ENCODE measurements around the gene HM13.
"Not testable (repeated sequence)": the region's sequence is repeated elsewhere in the genome, so short reads cannot be mapped to it uniquely, and the experiment has no call there.

HM13 gene

GRCh38 chr20:31543966-31544598 is 29.8 kb downstream of the HM13 start:
- DNase-seq = no peak

DNA sequence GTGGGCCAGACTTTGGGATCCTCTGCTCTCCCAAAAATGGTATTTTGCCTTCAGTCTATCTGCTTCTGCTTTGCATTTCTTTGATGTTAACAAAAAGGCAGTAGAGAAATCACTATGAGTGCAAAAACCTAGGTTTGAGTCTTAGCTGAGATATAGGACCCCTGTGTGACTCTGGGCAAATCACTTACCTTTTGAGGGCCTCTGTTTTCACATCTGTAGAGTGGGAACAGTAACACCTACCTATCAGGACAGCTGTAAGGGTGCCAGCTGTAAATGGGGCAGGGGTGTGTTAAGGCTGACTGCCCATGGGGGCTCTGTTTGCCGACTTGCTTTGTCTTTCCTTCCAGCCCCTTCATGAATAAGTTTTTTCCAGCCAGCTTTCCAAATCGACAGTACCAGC is 30.4 kb downstream of the HM13 start:
- DNase-seq = no peak

GRCh38 chr20:31545621-31546040 is 31.4 kb downstream of the HM13 start:
- not testable (repeated sequence) for DNase-seq

GRCh38 chr20:31547017-31547675 is 32.9 kb downstream of the HM13 start:
- DNase-seq = peak; percentile 93

DNA sequence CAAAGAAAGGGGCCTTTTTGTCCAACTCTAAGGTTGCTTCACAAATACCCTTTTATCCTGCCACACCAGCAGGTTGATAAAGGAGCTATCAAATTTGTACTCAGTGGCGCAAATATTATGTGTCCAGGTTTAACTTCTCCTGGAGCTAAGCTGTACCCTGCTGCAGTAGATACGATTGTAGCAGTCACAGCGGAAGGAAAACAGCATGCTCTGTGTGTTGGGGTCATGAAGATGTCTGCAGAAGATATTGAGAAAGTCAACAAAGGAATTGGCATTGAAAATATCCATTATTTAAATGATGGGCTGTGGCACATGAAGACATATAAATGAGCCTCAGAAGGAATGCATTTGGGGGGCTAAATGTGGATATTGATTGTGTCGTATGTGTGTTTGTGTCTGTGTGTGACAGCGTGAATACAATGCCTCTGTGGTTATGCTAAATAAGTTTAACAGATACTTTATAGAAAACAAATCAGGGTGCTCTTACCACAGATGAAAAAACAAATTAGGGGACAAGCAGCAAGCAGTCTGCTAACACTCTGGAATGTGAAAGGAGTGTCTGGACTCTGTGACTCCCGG is 33.6 kb downstream of the HM13 start:
- DNase-seq = no peak

- no peak for DNase-seq
Observed at GRCh38 chr20:31548820-31549512, 34.7 kb downstream of the HM13 start.

DNA sequence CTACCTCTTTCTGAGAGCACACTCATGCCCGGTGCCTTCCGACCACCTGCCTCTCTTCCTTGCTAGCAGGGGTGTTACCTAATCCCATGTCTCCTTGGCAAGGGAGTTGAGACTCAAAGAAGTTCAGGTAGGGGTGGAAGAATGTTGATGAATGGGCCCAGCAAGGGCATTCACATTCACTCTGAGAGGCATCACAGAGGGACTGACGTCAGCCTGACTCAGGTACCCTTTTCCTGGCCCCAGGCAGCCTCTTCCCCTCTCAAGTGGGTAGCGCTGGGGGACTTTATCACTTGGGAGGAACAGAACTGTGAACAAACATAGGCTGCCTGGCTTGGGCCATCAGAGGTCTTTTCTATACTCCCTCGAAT is 35.3 kb downstream of the HM13 start:
- DNase-seq = no peak

DNA sequence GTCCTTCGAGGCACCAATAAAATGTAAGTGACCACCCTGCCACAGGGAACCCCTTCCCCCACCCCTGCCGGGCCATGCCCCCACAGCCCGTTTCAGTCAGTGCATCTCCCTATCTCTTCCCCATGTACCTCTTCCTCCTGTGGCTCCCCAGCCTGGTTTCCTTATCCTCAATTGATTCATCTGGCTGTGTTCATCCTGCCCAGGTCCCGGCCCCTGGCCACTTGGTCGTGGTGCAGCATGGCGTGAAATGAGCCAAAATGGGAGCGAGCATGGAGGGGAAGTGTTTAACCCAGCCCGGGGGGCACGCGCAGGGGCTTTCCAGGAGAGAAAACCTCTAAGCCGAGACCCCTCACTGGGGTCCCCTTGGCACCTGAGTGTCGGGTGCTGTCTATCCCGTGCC is 35.9 kb downstream of the HM13 start:
- DNase-seq = no peak

DNA sequence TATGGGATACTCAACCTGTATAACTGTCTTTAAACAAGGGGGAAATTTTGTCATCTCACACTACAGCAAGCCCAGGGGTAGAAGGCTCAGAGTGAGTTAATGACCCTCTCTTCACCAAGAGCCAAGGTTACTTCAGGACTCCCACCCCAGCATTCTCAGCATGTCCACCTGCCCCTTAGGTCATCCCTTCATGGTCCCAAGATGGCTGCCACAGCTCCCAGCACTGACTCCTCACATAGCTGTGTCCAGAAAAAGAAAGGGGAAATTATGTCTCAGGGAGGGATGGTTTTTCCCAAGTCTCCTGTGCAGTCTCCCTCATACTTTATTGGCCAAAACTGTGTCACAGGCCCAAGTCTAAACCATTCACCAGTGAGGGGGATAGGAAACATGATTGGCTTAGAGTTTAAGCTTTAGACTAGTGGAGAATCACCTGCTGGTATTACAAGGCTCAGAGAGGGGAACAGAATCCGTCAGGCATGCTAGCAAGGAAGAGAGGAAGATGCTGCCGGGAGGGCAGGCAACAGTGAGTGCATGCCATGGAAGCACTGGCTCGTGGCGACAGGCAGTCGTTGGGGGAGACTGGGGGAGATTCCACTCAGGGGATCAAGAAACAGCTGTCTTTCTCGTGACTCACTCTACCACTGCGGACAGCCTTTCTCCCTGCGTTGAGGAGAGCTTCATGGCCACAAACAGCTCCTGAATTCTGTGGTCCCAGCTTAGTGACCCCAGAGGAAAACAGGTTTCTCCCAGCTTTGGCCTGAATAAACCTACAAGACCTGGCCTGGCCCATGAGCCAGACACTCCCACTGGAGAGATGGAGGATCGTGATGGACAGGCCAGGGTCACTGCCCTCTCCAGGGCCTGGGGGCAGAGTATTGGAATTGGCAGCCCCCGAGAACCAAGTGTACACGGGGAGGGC is 37.2 kb downstream of the HM13 start:
- no peak for DNase-seq

DNA sequence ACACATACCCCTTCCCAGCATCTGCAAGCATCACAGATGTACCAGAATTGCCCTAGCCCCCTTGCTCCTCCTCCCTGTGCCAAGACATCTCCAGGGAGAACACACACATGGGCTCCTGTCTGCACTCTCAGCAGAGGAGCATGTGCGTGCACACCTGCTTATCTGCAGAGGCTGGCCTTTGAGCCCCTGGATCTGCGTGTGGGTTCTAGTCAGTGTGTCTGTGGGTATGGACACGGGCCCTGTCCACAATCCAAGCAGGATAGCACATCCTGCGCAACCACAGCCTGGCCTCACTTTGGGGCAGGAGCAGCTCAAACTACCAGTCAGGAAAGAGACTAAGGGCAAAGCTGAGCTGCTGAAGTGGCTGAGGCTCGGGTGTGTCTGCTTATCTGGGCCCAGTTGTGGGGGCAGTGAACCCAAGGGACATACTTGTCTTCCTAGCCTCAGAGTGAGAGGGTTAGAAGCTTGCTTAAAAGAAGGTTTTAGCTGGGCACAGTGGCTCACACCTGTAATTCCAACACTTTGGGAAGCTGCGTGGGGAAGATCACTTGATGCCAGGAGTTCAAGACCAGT is 41.0 kb downstream of the HM13 start:
- no peak for DNase-seq

- DNase-seq = no peak
Observed at GRCh38 chr20:31559704-31560093, 45.5 kb downstream of the HM13 start.

GRCh38 chr20:31560094-31560745 is 46.0 kb downstream of the HM13 start:
- DNase-seq = peak; percentile 92

DNA sequence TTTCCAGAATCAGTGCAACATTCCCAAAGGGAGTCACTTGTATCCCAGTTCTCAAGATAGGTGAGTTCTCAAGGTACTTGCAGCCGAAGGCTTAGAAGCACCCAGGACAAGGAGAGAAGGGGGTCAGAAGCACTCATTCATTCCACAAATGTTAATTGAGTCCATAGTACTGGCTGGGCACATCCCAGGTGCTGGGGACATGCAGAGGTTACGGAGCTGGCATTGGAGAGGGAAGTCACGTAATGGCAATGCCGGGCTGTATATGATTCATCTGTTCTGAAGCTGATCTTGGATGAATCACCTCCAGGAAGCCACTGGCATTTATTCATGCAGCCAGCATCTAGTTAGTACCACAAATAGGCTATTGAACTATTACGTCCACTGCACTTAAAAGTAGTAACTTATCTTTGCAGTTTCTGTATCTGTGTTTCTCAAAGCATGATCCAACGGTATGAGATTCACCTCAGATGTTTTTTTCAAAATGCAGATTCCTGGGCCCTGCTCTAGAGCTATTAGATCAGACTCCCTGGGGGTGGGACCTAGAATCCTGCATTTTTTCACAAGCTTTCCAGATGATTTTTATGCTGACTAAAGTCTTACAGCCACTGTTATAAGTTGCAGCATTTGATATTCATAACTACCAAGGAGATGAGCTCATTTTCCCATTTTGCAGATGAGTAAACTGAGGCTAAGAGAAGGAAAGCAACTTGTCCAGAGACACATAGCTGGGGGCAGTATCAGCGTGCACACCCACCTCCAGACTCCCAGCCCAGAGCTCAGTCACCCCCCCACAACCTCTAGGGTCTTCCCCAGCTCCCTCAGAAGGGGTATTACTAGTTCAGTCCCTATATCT is 46.7 kb downstream of the HM13 start:
- no peak for DNase-seq

DNA sequence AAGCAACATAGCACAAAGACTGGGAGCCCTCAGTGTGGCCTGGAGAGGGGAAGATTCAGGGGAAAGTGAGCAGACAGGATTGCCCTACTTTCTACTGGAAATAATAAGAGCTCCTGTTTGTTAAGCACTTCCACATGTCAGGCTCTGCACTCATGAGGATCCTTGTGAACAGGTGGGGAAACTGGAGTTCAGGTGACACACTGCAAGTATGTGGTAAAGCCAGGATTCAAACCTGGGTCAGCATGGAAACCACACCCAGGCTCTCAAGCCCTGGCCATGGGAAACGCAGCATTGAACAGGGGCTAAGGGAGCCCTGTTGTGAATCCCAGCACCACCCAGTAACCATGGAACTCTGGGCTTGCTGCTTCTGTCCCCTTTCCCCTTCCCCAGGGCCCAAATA is 48.0 kb downstream of the HM13 start:
- no peak for DNase-seq

GRCh38 chr20:31564284-31564683 is 50.0 kb downstream of the HM13 start:
- no peak for DNase-seq

DNA sequence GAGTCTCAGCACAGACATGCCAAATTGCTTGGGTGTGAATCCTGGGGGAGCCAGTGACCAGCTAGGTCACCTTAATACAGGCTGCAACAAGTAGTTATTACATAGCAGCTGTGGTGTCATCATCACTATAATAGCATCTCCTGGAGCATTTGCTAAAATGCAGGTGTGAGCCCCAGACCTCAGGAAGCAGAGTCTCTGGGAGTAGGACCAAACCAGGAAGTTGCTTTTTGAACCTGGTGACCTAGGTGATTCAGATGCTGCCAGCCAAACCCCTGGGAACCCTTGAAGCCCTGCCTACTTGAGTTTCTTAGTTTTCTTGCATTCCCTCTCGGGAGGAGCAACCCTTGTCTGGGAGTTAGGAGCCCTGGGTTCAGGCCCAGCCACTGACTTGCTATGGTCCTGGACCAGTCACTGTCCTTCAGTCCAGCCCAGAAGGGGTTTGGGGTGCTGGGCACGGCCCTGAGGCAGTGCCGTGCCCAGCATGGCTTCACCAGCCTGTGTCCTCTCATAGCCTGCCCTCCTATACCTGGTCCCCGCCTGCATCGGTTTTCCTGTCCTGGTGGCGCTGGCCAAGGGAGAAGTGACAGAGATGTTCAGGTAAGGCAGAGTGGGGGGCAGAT is 51.6 kb downstream of the HM13 start:
- DNase-seq = no peak

DNA sequence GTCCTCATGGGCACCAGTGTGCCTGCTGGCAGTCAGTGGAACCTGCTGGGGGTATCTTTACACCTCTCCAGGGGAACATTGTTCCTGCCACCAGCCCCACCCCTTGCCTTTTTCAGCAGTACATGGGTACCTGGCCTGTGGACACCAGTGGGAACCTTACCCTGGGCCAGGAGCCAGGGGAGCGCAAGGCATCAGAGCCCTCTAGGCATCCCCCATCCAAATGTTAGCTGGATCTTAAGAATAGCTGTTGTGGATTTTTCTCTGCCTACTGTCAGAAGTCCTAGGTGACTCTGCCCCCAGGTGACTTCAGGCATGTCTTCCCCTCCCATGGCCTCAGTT is 52.0 kb downstream of the HM13 start:
- no peak for DNase-seq

DNA sequence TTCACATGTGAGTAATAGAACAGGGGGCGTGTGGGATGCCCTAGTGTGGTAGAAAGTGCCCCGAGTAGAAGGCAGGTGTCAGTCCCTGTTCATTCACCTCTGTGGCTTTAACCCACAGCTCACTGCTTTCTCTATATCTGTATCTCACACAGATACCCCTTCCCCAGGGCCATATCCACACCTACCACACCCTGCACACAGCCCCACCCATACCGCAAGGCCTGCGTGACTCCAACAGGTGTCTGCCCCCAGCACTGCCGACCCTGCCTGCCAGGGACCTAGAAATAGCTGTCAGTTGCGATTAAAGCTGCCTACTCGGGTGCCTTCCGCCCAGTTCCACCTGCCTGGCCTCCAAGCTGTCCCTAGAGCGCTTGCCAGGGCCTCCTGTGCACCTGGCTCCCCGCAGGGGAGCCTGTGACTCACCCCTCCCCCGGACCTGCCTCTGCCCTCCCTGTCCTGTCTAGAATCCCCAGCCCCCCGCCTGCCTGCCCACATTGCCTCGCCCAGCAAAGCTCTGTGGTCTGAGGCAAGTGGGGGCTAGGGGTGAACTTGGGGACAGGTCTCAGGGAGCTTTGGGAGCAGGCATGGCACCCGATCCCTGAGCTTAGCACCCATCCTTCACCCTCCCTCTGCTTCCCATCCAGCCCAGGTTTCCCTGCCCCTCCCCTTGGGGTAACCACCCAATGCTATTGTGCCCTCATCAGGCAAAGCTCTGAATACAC is 52.6 kb downstream of the HM13 start:
- peak; percentile 66 for DNase-seq

DNA sequence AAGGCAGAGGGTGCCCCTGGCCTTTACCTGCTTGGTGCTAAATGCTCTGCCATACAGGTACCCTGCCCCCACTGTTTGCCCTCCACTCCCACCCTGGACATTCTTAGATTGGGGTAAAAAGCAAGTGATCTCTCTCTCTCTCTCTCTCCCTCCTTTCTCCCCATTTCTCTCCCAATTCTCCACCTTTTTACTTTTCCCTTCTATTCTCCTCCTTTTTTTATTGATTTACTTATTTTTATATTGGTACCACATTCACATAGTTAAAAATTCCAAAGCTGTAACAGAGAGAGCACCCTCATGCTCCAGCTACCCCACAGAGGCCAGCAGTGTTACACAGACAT is 53.1 kb downstream of the HM13 start:
- no peak for DNase-seq
